NB4 (cell line): ENCODE data around the gene WSCD2.
A peak's percentile ranks its signal among the peaks of the same experiment; 100 is the strongest.

Experiments used
- DNase-seq: peaks from one replicate; pipeline ENCODE4 v3.0.0; 2010; ENCODE audit warnings: low read depth
- H3K4me3 ChIP-seq: one replicate; pipeline ENCODE4 v1.5.1; 2011; ENCODE audit warnings: mild to moderate bottlenecking, low read depth, low read length, moderate library complexity
- CTCF ChIP-seq: IDR thresholded peaks from one replicate; pipeline ENCODE4 v1.5.1; 2012; ENCODE audit warnings: low read depth, low read length
- MAX ChIP-seq: IDR thresholded peaks from 2 replicates; pipeline ENCODE4 v1.6.1; 2011; ENCODE audit warnings: low read depth, low read length
- MYC ChIP-seq: IDR thresholded peaks from 2 replicates; pipeline ENCODE4 v1.6.1; 2011; ENCODE audit warnings: low read depth, low read length
- POLR2A ChIP-seq: IDR thresholded peaks from 2 replicates; pipeline ENCODE4 v1.6.1; 2011; ENCODE audit warnings: mild to moderate bottlenecking; ENCODE audit not compliant: insufficient read length; ENCODE audit errors: extremely low read depth

Gene WSCD2

GRCh38 chr12:108116699-108117098, 12.4 kb upstream of the WSCD2 start:
- no peak overlapping the region for H3K4me3 ChIP-seq
- TF ChIP-seq MYC = no peak
- TF ChIP-seq POLR2A = no peak
- no peak for TF ChIP-seq MAX
- TF ChIP-seq CTCF = no peak
- no peak for DNase-seq

- DNase-seq = peak; percentile 54
- no peak for TF ChIP-seq MAX
- no peak for TF ChIP-seq POLR2A
- no peak for TF ChIP-seq CTCF
- no peak for TF ChIP-seq MYC
- H3K4me3 ChIP-seq = no peak overlapping the region
Observed at GRCh38 chr12:108117163-108117849, 11.8 kb upstream of the WSCD2 start.

- no peak for DNase-seq
- TF ChIP-seq MAX (no peak), POLR2A (no peak), MYC (no peak), CTCF (no peak)
- no peak overlapping the region for H3K4me3 ChIP-seq
Observed at GRCh38 chr12:108117902-108118301, 11.2 kb upstream of the WSCD2 start.

- H3K4me3 ChIP-seq = no peak overlapping the region
- no peak for TF ChIP-seq MYC
- TF ChIP-seq CTCF = no peak
- no peak for TF ChIP-seq POLR2A
- TF ChIP-seq MAX = no peak
- DNase-seq = no peak
Observed at GRCh38 chr12:108119126-108119973, 9.7 kb upstream of the WSCD2 start.

- TF ChIP-seq MAX (no peak), POLR2A (no peak), MYC (no peak), CTCF (no peak)
- no peak for DNase-seq
Observed at GRCh38 chr12:108119974-108120862, 8.9 kb upstream of the WSCD2 start.

More at GRCh38 chr12:108119974-108120862, 8.9 kb upstream of the WSCD2 start:
- H3K4me3 ChIP-seq = no peak overlapping the region
